ENCODE results near the gene JARID2. TPM values are rescaled to one million over a fixed set of nuclear protein-coding genes. Genes with fewer than 3 reads are reported as not detected.
"Not testable (repeated sequence)": the region's sequence is repeated elsewhere in the genome, so short reads cannot be mapped to it uniquely, and the experiment has no call there.

The JARID2 gene
- total RNA-seq, 2 experiments from 2014 or later = 25.4 to 25.5 TPM

DNA sequence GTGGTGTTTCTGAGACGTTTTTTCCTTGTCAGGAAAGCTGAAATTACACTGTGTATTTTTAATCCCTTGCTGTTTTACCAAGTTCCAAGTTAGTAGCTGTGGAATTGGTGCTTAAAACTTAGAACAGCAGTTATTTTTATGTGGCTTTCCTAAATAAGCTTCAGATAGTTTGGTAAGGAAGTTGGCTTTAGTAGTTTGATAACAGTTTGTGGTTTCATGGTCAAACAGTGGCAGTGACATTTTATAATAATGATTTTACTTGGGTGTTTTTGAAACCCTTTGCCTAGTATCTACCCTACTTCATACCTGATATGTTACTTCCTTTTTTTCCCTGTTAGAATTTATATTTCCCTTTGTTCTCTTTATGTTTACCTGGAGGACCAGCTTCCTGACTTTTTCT lies 164.9 kb downstream of the JARID2 start:
- intact Hi-C loops (cut with micrococcal nuclease) = no loop called here
- Mint-ChIP-seq H3K9me3 (no peaks in the 10 kb centered on the region), H3K4me3 (peak overlapping the region; percentile 24), H3K36me3 (ENCODE audit: low read depth) (peaks cover 35% of the 10 kb centered on the region), H3K27me3 (no peaks in the 10 kb centered on the region), H3K4me1 (ENCODE audit: low read depth) (peaks cover 75% of the 10 kb centered on the region), H3K27ac (peak overlapping the region; percentile 86)
- peak; percentile 42 for ATAC-seq
- DNase-seq = no peak
- POLR2A ChIA-PET = interaction anchor here (0.7 to 0.9 kb wide), 2 partner anchors 12 to 86 kb away, joined by 3 read pairs; no protein-coding TSS in a partner anchor
- CTCF ChIA-PET = interaction anchor here (0.7 to 2.9 kb wide), 3 partner anchors 11 to 20 kb away, joined by 3 to 17 read pairs (median 15); no protein-coding TSS in a partner anchor
- no peak for TF ChIP-seq CTCF (IDR thresholded peaks at IDR 0.05)

GRCh38 chr6:15411766-15412165 lies 165.9 kb downstream of the JARID2 start:
- DNase-seq (no peak), ATAC-seq (no peak)
- Mint-ChIP-seq H3K27ac (peak overlapping the region; percentile 86), H3K27me3 (no peaks in the 10 kb centered on the region), H3K9me3 (peaks cover 2% of the 10 kb centered on the region), H3K4me1 (ENCODE audit: low read depth) (peaks cover 70% of the 10 kb centered on the region), H3K36me3 (ENCODE audit: low read depth) (peaks cover 39% of the 10 kb centered on the region), H3K4me3 (no peak overlapping the region)
- ChIA-PET POLR2A (interaction anchor here (0.5 to 0.9 kb wide), 2 partner anchors 21 to 87 kb away, joined by 3 read pairs; no protein-coding TSS in a partner anchor), CTCF (interaction anchor here (2.3 to 2.9 kb wide), 2 partner anchors 10 to 21 kb away, joined by 15 to 17 read pairs; no protein-coding TSS in a partner anchor)
- intact Hi-C loops (cut with micrococcal nuclease) = no loop called here
- TF ChIP-seq CTCF (IDR thresholded peaks at IDR 0.05) = no peak

DNA sequence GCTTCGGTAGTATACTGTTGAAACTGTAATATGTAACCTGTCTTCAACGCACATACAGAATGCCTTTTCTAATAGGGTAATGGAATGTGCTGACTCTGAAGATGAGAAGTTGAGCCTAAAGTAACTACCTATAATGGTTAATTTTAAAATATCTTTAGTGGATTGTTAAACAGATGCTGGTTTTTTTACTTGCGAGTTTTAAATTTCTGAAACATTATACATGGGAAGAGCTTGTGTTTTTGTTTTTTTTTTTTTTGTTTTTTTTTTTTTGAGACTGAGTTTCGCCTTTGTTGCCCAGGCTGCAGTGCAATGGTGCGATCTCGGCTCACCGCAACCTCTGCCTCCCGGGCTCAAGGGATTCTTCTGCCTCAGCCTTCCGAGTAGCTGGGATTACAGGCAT lies 166.9 kb downstream of the JARID2 start:
- ATAC-seq = no peak
- no peak overlapping the region for H3K4me3 Mint-ChIP-seq
- no peaks in the 10 kb centered on the region for H3K27me3 Mint-ChIP-seq
- no peak for TF ChIP-seq CTCF (IDR thresholded peaks at IDR 0.05)
- peaks cover 5% of the 10 kb centered on the region for H3K9me3 Mint-ChIP-seq
- CTCF ChIA-PET = interaction anchor here (1.1 to 2.9 kb wide), 3 partner anchors 8 to 22 kb away, joined by 3 to 17 read pairs (median 5); no protein-coding TSS in a partner anchor
- intact Hi-C loops (cut with micrococcal nuclease) = no loop called here
- no peak for DNase-seq
- H3K27ac Mint-ChIP-seq = no peak overlapping the region
- POLR2A ChIA-PET = interaction anchor here (1.0 to 1.4 kb wide), 2 partner anchors 9 to 10 kb away, joined by 3 to 5 read pairs; no protein-coding TSS in a partner anchor
- H3K36me3 Mint-ChIP-seq (ENCODE audit: low read depth) = peaks cover 47% of the 10 kb centered on the region
- peaks cover 76% of the 10 kb centered on the region for H3K4me1 Mint-ChIP-seq (ENCODE audit: low read depth)

GRCh38 chr6:15413466-15414234 lies 167.8 kb downstream of the JARID2 start:
- Mint-ChIP-seq H3K4me1 (ENCODE audit: low read depth) (peaks cover 72% of the 10 kb centered on the region), H3K9me3 (peaks cover 10% of the 10 kb centered on the region), H3K4me3 (no peak overlapping the region), H3K27ac (peak overlapping the region; percentile 63), H3K27me3 (no peaks in the 10 kb centered on the region), H3K36me3 (ENCODE audit: low read depth) (peaks cover 56% of the 10 kb centered on the region)
- intact Hi-C loops (cut with micrococcal nuclease) = no loop called here
- DNase-seq (no peak), ATAC-seq (no peak)
- ChIA-PET POLR2A (interaction anchor here (0.6 to 1.7 kb wide), 3 partner anchors 8 to 49 kb away, joined by 3 to 5 read pairs (median 5); no protein-coding TSS in a partner anchor), CTCF (interaction anchor here (1.0 to 1.8 kb wide), 3 partner anchors 9 to 87 kb away, joined by 3 to 5 read pairs (median 3); no protein-coding TSS in a partner anchor)
- no peak for TF ChIP-seq CTCF (IDR thresholded peaks at IDR 0.05)

- ChIA-PET POLR2A (interaction anchor here (1.7 kb wide), 1 partner anchor 9 kb away, joined by 5 read pairs; no protein-coding TSS in a partner anchor), CTCF (interaction anchor here (1.0 to 1.8 kb wide), 2 partner anchors 9 to 88 kb away, joined by 3 to 5 read pairs; no protein-coding TSS in a partner anchor)
- intact Hi-C loops (cut with micrococcal nuclease) = no loop called here
- no peak overlapping the region for H3K4me3 Mint-ChIP-seq
- H3K4me1 Mint-ChIP-seq (ENCODE audit: low read depth) = peaks cover 66% of the 10 kb centered on the region
- peaks cover 12% of the 10 kb centered on the region for H3K9me3 Mint-ChIP-seq
- no peak for DNase-seq
- no peaks in the 10 kb centered on the region for H3K27me3 Mint-ChIP-seq
- ATAC-seq = no peak
- H3K27ac Mint-ChIP-seq = peak overlapping the region; percentile 63
- peaks cover 58% of the 10 kb centered on the region for H3K36me3 Mint-ChIP-seq (ENCODE audit: low read depth)
- no peak for TF ChIP-seq CTCF (IDR thresholded peaks at IDR 0.05)
These were observed 168.4 kb downstream of the JARID2 start for GRCh38 chr6:15414235-15414612.

DNA sequence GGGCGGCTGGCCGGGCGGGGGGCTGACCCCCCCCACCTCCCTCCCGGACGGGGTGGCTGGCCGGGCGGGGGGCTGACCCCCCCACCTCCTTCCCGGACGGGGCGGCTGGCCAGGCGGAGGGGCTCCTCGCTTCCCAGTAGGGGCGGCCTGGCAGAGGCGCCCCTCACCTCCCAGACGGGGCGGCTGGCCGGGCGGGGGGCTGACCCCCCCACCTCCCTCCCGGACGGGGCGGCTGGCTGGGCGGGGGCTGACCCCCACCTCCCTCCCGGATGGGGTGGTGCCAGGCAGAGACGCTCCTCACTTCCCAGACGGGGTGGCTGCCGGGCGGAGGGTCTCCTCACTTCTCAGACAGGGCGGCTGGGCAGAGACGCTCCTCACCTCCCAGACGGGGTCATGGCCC lies 169.8 kb downstream of the JARID2 start:
- H3K4me3 Mint-ChIP-seq; CTCF ChIA-PET; intact Hi-C loops (cut with micrococcal nuclease); ATAC-seq; H3K27me3 Mint-ChIP-seq; H3K27ac Mint-ChIP-seq; DNase-seq; POLR2A ChIA-PET: not testable (repeated sequence)
- Mint-ChIP-seq H3K9me3 (peaks cover 20% of the 10 kb centered on the region), H3K36me3 (ENCODE audit: low read depth) (peaks cover 68% of the 10 kb centered on the region), H3K4me1 (ENCODE audit: low read depth) (peaks cover 56% of the 10 kb centered on the region)
